CD4-positive, alpha-beta T cell treated with Interleukin-15 for 4 hours (primary cell): ENCODE data around the gene CCDC15.
A peak's percentile ranks its signal among the peaks of the same experiment; 100 is the strongest.
"Not testable (repeated sequence)": the region's sequence is repeated elsewhere in the genome, so short reads cannot be mapped to it uniquely, and the experiment has no call there.

Source experiments
- DNase-seq: peaks from one replicate; pipeline ENCODE4 v3.0.0-alpha.2; 2020; ENCODE audit warnings: low spot score

The CCDC15 gene

DNA sequence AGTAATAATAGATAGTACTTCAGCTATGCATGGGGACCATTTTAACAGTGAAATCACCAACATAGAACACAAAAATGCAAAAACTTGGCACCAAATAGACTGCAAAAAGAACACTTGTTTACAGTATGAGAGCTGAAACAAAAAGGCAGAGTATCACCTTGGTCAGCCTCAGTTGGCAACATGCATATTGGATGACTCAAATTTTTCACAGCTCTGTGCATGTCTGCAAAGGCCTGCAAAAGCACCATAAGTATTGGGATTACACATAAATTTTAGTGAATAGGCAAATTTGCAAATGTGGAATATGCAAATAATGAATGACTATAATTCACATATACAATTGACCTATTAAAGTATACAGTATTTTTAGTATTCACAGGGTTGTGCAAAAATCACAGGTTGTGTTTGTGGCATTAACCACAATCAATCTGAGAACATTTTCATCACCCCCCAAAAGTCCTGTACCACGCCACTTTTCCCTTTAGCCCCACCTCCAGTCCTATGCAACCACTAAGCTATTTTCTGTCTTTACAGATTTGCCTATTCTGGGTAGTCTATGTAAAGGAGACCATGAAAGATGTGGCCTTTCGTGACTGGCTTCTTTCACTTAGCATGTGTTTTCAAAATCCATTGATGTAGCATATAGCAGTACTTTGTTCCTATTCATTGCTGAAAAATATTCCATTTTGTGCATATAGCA, 47.2 kb downstream of the CCDC15 start:
- DNase-seq, result no peak

DNA sequence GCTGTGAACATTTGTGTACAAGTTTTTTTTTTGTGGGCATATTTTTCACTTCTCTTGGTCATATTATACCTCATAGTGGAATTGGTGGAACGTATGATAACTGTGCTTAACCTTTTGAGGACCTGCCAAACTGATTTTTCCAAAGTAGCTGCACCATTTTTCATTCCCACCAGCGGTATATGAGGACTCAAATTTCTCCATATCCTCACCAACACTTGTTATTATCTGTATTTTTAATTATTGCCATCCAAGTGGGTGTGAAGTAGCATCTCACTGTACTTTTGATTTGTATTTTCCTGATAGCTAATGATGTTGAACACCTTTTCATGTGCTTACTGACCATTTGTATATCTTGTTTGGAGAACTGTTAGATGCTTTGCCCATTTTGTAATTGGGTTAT, 47.8 kb downstream of the CCDC15 start:
- DNase-seq, result no peak

DNA sequence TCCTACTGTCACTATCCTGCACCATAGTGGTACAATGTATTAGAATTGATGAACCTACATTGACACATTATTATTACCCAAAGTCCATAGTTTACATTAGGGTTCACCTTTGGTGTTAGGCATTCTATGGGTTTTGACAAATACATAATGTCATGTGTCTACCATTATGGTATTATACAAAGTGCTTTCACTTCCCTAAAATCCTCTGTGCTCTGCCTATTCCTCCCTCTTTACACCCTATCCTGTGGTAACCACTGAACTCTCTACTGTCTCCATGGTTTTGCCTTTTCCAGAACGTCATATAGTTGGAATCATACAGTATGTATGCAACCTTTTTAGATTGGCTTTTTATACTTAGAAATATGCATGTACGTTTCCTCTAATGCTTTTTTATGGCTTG, 51.5 kb downstream of the CCDC15 start:
- no peak for DNase-seq

DNA sequence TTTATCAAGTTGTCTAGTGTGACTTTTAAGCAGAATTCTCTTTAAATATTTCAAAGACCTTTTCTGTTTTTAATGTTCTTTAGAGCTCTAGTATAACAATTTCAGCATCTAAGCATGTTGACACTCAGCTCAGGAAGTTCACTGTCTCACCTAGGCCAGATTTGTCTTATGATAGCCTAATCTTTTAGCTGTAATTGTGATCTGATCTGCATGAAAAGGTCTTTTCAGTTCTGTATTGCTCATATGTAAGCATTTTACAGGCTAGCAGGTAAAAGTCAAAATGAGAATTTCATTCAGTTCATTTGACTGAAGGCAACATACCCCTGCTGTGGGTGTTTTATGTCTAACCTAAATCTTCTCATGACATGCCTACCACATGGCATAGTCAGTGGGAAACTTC, 62.4 kb downstream of the CCDC15 start:
- DNase-seq, result no peak

DNA sequence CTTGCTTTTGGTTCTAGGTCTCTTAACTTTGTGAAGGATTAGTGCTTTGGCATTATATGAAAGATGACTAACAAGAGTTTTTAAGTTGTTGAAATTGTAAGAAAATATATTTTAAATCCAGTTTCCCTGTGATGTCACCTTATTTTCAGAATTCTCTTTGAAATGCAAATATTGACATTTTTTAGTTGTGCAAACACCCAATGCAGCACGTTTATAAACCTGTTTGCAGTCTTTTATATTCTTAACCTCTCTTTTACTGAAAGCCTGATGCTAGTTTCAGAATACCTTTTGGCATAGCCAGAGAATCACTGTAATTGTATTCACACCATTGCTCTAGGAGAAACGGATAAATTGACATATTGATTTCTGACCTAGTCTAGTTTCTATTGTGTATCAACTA, 66.3 kb downstream of the CCDC15 start:
- no peak for DNase-seq

DNA sequence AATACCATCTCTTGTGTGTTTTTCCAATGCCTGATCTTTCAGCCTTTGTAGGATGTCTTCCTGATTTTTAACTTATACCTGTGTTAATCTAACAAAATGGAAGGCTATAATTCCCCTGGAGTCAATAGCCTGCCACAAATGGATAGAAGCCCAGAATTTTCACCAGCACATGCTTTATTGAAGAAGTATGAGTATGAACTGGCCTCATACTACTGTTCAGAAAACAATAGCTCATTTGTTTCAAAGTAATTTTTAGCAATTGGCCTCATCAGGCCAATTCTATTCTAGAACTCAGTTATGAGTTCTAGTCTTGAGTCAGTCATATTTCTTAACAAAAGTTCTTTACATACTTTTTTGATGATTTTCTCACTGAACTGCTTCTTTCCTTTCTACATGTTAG, 68.5 kb downstream of the CCDC15 start:
- no peak for DNase-seq

DNA sequence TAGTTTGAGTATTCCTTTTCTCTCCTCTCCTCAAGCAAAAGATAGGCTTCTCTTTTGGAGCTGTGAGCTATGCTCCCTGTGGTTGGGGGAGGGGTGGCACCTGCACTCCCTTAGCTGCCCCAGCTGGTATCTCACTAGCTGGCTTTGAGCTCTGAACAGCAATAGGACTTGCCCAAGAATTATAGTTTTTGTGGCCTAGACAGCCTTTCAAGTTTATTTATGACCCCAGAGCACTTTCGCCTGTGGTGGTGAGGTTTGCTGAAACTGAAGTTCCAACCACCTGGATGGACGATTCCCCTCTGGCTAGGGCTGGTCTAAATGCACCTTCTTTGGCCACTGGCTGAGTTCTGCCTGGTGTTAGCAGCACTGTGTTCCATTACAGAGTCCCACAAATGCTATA, 72.0 kb downstream of the CCDC15 start:
- DNase-seq, result no peak

DNA sequence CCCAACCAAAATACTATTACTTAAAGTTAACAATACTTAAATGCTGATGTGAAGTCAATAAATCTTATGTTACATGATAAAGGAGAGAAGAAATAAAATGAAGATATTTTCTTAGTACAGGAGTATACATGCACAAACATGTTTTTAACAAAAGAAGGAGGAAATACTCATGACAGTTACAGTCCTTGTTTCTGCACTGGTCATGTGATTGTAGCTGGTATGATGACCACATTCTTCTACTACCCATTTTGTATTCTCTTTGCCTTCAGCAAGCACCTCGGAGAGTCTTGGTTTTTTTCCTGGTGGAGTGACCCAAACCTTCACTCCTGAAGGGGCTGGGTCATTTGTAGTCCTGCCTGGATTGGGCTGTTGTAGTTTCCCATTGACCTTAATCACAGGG, 75.4 kb downstream of the CCDC15 start:
- not testable (repeated sequence) for DNase-seq

DNA sequence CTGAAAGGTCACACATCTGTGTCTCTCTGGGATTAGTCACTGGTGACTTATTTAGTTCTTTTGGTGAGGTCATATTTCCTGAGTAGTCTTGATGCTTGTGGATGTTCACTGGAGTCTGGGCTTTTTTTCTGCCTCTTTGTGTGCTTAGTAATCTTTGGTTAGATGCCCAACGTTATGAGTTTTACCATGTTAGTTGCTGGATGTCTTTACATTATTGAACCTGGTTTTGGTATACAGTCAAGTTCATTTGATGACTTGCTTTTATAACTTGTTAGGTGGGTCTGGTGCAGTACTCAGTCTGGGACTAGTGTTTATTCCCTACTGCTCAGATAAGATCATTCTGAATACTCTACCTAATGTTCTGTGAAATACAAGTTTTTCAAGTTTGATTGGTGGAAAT, 82.9 kb downstream of the CCDC15 start:
- DNase-seq, result no peak

DNA sequence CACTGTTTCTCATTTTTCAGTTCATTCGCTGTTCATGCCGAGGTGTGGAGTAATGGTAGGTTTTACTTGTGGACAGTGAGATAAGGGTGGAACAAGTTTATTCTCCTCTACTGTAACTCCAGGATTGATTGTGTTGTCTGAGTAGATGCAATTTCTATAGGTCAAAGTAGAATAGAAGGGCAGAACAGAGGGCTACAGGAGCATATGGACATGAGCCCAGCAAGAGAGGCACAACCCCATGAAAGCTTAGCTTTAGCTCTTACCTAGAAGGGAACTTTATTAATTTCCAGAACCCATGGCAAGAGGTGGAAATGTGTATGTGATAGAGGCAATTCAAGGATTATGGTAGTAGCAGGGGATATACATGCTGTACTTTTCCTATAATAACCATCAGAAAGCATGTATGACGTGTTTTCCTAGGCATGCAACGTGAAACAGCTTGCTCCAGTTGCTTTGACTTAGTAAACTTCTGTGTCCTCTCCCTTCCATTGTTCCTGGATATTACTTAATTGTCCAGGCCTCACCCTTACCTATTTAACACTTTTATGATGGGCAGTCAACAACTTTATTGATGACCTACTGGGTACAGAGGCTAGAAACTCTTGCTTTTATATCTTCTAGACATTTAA, 95.3 kb downstream of the CCDC15 start:
- DNase-seq, result no peak

DNA sequence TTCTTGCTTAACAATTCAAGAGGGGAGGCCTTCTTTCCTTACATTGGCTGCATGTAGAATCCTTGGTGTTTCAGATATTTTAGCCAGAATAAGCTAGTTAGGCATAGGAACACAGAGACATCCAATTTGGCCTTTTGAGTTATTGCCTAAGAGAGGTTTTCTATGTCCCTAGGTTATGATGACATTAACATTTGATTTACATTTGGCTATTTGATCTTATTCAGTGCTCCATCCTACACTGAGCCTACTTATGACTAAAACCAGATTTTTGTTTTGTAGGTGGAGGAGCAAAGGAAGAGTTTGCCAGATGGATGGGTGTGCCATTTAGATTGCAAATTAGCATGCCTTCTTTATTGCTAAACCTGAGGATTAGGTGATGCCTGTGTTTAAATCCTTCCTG, 98.0 kb downstream of the CCDC15 start:
- no peak for DNase-seq

DNA sequence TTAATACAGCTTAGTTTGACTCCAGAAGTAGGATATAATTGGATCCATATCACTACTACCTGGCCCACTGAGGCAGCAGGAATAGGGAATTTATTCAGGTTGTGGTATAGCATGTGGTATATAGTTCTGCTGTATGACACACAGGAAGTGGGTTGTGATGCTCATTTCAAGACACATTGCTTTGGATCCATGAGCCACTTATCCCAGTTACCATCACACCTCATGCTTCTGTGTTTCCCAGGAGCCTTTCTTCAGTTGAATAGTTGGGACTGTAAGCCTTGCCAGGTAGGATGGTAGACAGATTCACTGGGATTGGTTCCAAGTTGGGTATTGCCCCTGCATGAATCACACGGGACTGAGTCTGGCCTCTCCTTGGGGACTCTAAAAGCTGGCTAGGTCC, 99.2 kb downstream of the CCDC15 start:
- DNase-seq, result no peak

DNA sequence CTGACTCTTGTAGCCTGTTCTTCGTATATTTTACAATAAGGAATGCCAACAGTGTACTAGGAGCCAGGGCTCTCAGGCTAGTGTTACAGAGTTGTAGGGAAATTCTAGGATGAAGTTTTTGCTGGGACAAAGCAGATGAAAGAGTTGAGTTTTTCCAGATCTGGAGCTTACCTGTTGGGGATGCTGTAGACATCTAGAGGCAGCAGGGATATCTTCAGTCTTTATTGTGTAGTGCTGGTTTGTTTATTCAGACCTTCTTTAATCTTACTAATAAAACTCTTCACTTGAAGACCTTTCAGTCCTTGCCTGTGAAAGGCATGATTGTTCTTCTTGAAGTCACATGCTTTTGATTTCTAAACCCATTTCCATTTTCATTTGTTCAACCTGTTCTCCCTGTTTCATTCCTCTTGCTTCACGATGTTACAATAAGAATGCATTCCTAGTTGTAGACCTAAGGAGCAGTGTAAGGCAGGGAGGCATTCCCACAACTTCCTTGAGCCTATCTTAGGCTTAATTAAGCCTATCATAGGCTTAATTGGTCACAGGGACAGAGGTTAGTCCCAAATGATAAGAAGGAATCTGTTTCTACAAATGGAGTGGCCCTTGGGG, 101.2 kb downstream of the CCDC15 start:
- DNase-seq, result no peak

DNA sequence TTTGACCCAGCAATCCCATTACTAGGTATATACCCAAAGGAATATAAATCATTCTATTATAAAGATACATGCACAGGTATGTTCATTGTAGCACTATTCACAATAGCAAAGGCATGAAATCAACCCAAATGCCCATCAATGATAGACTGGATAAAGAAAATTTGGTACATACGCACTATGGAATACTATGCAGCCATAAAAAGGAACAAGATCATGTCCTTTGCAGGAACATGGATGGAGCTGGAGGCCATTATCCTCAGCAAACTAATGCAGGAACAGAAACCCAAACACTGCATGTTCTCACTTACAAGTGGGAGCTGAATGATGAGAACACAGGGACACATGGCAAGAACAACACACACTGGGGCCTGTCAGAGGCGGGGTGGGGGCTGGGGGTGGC, 102.1 kb downstream of the CCDC15 start:
- DNase-seq, result not testable (repeated sequence)

DNA sequence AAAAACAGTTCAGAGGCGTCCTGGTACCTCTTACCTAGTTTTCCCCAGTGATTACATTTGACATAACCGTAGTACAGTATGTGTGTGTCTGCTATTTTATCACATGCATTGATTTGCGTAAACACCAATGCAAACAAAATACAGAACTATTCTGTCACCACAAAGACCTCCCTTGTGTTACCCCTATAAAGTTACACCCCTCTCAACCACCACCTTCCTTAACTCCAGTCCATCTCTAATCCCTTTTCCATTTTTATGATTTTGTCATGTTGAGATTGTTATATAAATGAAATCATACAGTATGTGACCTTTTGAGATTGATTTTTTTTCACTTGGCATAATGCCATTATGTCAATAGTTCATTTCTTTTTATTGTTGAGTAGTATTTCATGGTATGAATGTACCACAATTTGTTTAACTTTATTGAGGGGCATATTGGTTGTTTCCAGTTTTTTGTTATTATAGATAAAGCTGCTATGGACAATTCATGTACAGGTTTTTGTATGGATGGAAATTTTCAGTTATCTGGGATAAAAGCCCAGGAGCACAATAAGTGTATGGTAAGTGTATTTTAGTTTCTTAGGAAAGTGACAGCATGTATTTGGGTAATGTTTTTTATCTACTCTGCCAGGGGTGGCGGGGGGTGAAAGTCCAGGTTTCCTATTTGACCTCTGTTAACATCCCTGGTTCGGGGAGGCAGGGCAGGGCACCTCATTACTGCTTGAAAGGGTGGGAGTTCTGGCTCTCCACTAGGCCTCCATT, 103.1 kb downstream of the CCDC15 start:
- DNase-seq, result no peak

DNA sequence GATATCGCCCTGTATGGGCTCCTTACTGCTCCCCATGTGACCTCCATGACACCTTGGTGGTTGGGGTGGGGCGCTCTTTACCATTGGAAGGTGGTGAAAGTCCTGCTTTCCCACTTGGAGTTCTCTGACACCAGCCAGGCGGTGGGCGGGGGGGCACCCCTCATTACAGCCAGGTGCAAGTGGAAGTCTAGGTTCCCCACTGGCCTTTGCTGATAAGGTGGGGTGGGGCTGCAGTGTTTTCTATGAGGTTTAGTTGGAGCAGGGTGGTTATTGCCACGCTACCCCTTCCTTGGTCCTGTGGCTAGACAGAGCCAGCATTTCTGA, 103.7 kb downstream of the CCDC15 start:
- no peak for DNase-seq

DNA sequence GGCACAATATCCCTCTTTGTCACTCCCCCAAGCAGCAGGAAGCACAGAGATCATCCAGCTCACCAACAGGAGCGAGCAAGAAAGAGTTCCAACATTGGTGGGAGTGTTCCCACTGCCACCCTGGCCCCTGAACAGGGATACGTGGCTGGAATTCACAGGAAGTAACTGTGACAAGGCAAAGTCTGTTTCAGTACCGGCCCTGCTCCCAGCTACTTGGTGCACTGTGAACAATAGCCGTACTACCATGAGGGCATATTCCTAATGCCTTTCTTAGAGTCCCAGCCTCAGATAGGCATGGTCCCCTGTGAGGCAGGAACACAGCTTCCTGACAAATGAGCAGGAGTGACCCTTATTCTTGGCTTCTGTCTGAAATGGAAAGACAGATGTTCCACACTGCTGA, 107.3 kb downstream of the CCDC15 start:
- DNase-seq, result no peak

DNA sequence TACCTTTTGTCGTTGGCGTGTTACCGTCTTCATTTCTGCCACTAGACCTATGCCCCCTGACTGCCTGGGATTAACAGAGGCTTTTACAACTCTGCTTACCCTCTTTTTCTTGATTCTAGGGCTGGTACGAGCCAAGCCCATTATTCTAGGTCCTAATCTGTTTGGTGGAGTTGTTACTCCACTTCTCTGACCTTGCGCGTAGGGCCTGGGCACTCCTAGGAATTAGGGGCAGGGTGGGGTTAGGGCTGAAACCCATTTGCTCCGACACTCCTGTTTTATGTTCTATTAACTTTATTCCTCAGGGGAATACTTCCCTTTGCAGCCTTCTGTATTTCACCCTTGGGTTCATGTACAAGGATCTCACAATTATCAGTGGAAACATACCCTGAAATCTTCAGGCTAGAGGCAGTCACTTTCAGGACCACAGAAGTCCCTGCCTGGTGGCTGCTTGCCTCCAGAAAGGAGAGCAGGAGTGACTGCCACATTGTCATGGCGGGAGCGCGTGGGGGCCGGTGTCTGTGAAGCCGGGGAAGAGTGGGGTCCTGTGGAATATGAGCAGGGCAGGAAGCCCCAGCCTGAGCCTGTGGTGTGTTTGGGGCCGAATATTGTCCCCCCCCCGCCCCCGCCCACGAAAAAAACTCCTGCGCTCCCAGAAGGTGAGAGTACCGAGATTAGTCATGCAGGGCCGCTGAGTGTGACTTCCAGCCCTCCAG, 108.4 kb downstream of the CCDC15 start:
- DNase-seq, result no peak

DNA sequence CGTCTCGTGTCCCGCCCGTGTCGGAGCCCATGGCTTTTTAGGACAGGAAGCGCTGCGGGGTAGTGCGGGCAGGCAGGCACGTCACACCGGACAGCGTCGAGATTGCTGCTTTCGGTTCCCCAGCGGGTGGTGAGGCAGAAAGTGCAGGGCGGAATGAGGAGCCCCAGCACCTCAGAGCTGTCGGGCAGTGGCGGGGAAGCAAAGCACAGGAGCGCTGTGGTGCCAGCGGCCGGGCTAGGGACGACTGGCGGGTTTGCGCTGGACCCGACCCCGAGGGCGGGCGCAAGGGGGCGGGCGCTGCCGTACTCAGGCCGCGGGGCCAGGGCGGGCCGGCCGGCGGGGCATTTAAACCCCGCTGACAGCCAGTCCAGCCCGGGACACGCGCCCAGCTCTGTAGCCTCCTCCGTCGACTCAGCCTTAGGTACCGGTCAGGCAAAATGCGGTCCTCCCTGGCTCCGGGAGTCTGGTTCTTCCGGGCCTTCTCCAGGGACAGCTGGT, 109.0 kb downstream of the CCDC15 start, which contains the start of gene SLC37A2:
Gene SLC37A2 (plus strand): TSS at position 375 of the 498 bp plus-strand sequence. CDS start 63 bp downstream, at position 438.
- DNase-seq, result peak; percentile 35

DNA sequence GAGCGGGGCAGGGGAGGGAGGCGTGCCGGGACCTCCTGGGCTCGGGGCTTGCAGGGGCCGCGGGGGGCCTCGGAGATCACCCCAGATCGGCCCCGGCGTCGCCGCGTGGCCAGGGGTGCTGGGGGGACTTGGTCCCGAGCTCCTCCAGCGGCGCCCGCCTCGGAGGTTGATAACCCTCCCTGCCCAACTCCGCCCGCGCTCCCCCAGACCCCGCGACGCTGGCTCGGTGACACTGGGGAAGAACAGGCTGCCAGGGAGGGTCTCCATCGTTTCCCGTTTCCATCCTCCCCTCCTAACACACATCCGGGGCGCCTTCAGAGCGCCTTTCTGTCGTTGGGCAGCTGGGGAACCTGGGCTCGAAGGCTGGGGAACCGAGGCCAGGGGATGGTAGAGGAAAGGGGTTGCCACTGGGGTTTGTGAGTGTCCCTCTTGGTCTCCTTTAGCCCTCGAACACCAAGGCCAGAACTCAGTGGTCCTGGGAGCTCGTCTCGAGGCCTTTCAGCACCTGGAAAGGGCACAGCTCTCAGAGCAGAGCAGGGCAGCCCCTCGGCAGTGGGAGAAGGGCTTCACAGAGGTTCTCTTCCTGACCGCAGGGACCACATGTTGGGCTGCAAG, 109.5 kb downstream of the CCDC15 start:
- DNase-seq, result no peak

DNA sequence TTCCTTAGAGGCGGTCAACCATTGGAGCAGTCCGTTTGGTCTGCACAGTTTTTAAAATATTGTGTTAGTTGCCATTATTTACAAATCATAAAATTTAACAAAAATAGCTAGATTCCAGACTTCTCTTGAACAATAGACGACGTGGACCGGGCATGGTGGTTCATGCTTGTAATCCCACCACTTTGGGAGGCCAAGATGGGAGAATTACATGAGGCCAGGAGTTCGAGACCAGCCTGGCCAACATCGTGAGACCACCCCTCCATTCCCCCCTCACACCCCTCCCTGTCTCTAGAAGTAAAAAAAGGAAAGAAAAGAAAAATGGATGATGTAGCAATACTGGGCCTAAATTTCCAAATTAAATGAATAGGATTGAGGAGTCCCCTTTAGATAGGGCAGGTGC, 110.1 kb downstream of the CCDC15 start:
- no peak for DNase-seq

DNA sequence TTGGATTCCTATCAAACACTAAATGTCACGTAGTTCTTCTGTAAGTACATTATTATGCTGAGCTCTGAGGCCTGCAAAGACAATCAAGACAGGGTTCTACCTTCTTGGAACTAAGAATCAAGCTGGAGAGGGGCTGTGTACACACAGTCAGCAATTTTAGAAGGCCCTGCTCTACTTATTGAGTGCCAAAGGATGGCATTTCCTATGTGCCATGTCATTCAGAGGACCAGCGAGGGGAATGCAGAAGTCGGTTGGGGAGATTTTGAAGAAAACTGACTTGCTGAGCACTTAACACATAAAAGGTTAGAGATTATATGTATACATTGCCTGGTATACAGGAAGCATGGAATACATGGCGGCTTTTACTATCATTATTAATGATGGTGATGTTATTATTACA, 114.4 kb downstream of the CCDC15 start:
- DNase-seq, result no peak
